GM12801 (cell line): Measurements from ENCODE around the gene ELP4.

Source experiments
- TF ChIP-seq, protein P1 (sequence below): IDR thresholded peaks from one replicate; pipeline ENCODE4 v1.5.1; 2011; ENCODE audit warnings: control low read depth; ENCODE audit not compliant: insufficient read length; ENCODE audit errors: extremely low read depth

Gene ELP4

DNA sequence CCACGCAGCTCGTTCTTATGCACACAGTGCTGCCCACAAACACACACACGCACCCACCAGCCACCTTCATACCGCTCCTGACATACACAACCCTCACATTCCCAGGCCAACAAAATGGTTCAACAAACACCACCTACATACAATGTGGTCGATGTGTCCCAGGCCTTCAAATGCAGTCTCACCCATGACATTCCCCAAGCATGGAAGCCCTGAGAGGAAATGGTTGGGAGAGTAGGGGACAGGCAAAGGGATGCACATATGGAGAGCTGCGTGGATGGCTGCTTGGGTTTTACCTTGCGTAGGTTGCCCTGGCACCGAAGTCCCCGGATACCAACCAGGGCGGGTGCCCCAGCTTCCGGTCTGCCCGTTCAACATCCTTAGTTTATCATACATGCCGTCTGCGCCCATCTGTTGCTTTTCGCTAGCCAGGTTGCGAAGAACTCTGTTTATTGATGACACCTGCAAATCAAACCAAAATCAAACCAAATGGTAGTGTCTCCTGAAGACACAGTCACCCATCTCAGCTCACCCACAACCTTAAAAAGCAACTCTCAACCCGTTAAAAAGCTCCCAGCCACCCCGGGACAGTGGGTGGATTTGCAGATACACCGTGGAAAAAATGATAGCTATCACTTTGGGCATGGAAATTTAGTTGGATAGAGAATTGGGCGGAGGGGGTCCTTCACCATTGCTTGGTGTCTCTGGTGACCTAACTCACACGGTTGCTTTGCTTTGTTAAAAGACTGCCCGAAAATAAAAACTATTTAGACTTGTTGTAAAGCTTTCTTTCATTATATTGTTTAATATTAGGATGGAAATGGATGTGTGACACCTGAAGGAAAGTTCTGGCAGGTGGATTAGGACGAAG lies 291.1 kb downstream of the ELP4 start:
- TF ChIP-seq, protein P1, sequence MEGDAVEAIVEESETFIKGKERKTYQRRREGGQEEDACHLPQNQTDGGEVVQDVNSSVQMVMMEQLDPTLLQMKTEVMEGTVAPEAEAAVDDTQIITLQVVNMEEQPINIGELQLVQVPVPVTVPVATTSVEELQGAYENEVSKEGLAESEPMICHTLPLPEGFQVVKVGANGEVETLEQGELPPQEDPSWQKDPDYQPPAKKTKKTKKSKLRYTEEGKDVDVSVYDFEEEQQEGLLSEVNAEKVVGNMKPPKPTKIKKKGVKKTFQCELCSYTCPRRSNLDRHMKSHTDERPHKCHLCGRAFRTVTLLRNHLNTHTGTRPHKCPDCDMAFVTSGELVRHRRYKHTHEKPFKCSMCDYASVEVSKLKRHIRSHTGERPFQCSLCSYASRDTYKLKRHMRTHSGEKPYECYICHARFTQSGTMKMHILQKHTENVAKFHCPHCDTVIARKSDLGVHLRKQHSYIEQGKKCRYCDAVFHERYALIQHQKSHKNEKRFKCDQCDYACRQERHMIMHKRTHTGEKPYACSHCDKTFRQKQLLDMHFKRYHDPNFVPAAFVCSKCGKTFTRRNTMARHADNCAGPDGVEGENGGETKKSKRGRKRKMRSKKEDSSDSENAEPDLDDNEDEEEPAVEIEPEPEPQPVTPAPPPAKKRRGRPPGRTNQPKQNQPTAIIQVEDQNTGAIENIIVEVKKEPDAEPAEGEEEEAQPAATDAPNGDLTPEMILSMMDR: no peak

DNA sequence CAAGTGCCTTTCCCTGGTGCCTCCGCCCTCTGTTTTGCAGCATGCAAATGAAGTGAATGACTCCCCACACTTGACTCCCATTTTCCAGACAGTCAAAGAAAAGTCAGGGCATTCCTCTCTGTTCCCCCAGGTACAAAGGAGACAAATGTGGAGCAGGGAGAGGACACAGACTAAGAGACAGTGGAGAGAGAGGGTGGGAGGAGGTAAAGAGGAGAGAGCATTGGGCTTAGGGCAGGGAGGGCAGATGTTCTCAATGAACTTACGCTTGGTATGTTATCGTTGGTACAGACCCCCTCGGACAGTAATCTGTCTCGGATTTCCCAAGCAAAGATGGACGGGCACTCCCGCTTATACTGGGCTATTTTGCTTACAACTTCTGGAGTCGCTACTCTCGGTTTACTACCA lies 291.7 kb downstream of the ELP4 start:
- TF ChIP-seq, protein P1: no peak

DNA sequence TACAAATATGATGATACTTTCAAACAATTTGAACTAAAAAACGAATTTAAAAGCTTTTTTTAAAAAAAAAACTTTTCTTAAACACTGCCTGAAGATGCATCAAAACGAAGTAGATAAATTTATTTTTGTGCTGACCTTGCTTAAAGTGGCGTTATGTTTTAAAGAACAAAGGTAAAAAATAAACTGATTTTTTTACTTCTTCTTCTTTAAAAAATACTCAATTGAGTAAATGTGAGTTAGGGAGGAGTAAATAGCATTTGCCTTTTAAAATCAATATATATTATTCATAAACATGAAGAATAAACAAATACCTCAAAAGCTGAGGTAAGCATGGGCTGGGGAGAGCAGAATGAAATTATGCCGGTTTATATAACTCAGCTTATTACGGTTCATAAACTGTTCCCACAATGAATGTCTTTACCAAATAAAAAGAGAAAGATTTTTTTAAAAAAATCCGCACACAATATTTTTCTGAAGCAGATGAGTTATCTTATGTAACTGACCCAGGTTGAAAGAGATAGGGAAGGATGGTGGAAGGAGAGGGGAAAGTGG lies 292.5 kb downstream of the ELP4 start:
- TF ChIP-seq, protein P1: no peak

DNA sequence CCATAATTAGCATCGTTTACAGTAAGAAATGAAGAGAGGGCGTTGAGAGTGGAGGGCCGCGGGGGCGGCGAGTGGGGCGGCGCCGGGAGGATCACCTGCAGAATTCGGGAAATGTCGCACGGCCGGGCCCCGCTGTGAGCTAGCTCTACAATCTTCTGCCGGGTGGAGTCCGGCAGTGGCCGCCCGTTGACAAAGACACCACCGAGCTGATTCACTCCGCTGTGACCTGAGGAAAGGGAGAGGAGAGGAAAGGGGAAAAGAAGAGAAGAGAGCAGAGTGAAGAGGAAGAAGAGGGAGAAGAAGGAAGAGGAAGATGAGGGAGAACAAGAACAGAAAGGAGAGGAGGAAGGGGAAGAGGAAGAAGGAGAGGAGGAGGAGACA lies 293.0 kb downstream of the ELP4 start:
- TF ChIP-seq, protein P1: no peak

DNA sequence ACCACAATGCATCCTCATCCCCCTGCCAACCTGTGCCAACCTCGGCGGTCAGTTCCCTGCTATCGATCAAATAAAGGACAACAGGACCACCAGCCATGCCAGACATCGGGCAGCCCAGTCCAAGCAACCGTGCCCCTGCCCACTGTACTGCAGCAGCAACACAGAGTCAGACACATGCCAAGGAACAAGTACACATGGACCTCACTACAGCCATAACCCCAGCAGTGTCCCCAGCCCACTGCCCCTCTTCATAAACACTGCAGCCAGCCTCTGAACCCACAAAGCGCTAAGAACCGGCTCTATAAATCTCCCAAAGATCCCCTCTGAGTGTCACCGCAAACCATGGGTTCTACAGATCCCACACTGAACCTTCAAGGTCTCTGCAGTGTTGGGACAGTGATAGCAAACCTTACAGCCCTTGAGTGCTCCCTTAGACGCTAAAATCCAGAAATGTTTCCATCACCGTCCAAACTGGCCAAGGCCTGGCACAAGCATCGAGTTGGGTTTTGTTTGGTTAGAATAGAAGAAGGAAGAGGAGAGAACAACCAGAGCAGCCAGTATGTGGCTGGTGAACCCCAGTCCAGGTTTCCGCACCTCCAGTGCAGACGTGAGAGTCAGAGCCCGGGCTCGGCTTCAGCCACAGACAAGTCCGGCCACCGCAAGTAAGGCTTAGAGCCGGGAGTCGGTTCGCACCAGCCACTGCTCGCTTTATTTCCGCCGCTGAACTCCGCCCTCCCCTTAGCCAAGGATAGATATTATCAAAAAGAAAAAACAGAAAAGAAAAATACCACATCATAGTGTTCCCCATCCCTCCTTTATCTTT lies 293.6 kb downstream of the ELP4 start:
- TF ChIP-seq, protein P1: no peak

DNA sequence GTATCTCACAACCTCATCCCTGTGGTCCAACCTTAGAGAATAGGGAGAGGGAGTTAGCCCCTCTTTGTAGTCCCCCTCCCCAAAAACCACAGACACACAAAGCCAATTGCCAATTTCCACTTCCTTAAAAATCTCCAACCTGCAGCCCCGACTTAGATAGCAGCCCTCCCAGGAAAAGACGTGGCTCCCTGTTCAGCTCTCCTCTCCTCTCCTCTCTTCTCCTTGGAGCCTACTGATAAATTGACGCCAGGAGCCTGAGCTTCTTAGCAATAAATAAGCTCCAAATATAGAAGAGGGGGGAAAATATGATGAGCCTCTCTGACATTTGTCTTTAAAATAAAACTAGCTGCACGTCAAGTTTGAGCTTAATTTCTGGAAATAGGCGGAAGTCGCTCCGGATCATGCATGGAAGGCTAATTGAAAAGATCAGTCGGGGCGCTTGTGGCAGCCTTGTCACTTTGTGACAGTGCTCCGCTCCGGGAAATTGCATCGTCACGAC lies 294.3 kb downstream of the ELP4 start:
- TF ChIP-seq, protein P1: no peak
